PC-3 (cell line): ENCODE measurements around the gene TUBB4A. TPM values are rescaled to one million over a fixed set of nuclear protein-coding genes. Genes with fewer than 3 reads are reported as not detected.
"Not testable (repeated sequence)": the region's sequence is repeated elsewhere in the genome, so short reads cannot be mapped to it uniquely, and the experiment has no call there.

Experiments
- ATAC-seq: fragments of 200-7000 bp; cut with Tn5 transposase; 2 replicates; pipeline ENCODE4 v1.9.1; 2020; ENCODE audit warnings: mild to moderate bottlenecking, moderate library complexity
- BruUV-seq: library from RNA; stranded (reverse); fragments of 400-500 nt; replicated peaks from 2 replicates; lab custom pipeline; 2021; lab: Mats Ljungman, UMichigan
- CTCF ChIA-PET: fragments of 300-600 bp; sonication (Branson Sonifier 250); formaldehyde crosslinking; loops from one replicate; lab custom pipeline; 2022; ENCODE audit warnings: antibody characterized with exemption; lab: Charles Lee
- POLR2A ChIA-PET: fragments of 300-600 bp; sonication (Branson Sonifier 250); formaldehyde crosslinking; loops from one replicate; lab custom pipeline; 2022; ENCODE audit warnings: antibody characterized with exemption; ENCODE audit not compliant: unreplicated experiment; lab: Charles Lee
- DNase-seq: peaks from one replicate; pipeline ENCODE4 v3.0.0-alpha.2; 2015
- H2AFZ ChIP-seq: fragments of 300-600 bp; sonication (generic); 2 replicates; pipeline ENCODE4 v1.6.0; 2016; ENCODE audit warnings: antibody characterized with exemption, low read length
- H3F3A ChIP-seq: fragments of 300-600 bp; sonication (generic); one replicate; pipeline ENCODE4 v1.6.0; 2017; ENCODE audit warnings: antibody characterized with exemption, low read length, control low read depth, mild to moderate bottlenecking; ENCODE audit not compliant: unreplicated experiment
- H3K27ac ChIP-seq: fragments of 300-600 bp; sonication (generic); 2 replicates; pipeline ENCODE4 v1.5.1; 2016; ENCODE audit warnings: mild to moderate bottlenecking, low read length
- H3K27me3 ChIP-seq: fragments of 300-600 bp; sonication (generic); 2 replicates; pipeline ENCODE4 v1.6.1; 2016; ENCODE audit warnings: low read length, mixed read lengths
- H3K36me3 ChIP-seq: fragments of 300-600 bp; sonication (generic); 2 replicates; pipeline ENCODE4 v1.6.1; 2016; ENCODE audit warnings: low read depth, mixed run types, low read length, mixed read lengths
- H3K4me1 ChIP-seq: fragments of 300-600 bp; sonication (generic); 2 replicates; pipeline ENCODE4 v1.5.1; 2016; ENCODE audit warnings: low read length; ENCODE audit not compliant: insufficient read depth
- H3K4me2 ChIP-seq: fragments of 300-600 bp; sonication (generic); 2 replicates; pipeline ENCODE4 v1.6.0; 2016; ENCODE audit warnings: low read length
- H3K4me3 ChIP-seq: fragments of 300-600 bp; sonication (generic); 2 replicates; pipeline ENCODE4 v1.5.1; 2016; ENCODE audit warnings: mild to moderate bottlenecking, low read length, mixed read lengths
- H3K79me2 ChIP-seq: fragments of 300-600 bp; sonication (generic); 2 replicates; pipeline ENCODE4 v1.6.1; 2017; ENCODE audit warnings: low read length, mixed read lengths
- H3K9ac ChIP-seq: fragments of 300-600 bp; sonication (generic); 2 replicates; pipeline ENCODE4 v1.6.0; 2016; ENCODE audit warnings: mild to moderate bottlenecking, low read length
- H3K9me2 ChIP-seq: fragments of 300-600 bp; sonication (generic); replicated peaks from 2 replicates; pipeline ENCODE4 v1.6.1; 2016; ENCODE audit warnings: mixed run types, low read length, mixed read lengths
- H3K9me3 ChIP-seq: fragments of 300-600 bp; sonication (generic); 2 replicates; pipeline ENCODE4 v1.6.1; 2016; ENCODE audit warnings: low read length, mixed read lengths
- H4K20me1 ChIP-seq: fragments of 300-600 bp; sonication (generic); 2 replicates; pipeline ENCODE4 v1.6.1; 2016; ENCODE audit warnings: low read length, mixed read lengths
- CTCF ChIP-seq: fragments of 300-600 bp; sonication (generic); conservative IDR thresholded peaks from 2 replicates; pipeline ENCODE4 v1.5.1; 2017; ENCODE audit warnings: antibody characterized with exemption, low read depth, mild to moderate bottlenecking, low read length
- EZH2 ChIP-seq: fragments of 300-600 bp; sonication (generic); IDR thresholded peaks from one replicate; pipeline ENCODE4 v1.6.1; 2017; ENCODE audit warnings: antibody characterized with exemption, mild to moderate bottlenecking, low read length; ENCODE audit not compliant: unreplicated experiment
- EZH2phosphoT487 ChIP-seq: fragments of 300-600 bp; sonication (generic); IDR thresholded peaks from 2 replicates; pipeline ENCODE4 v1.6.1; 2018; ENCODE audit warnings: mild to moderate bottlenecking, antibody characterized with exemption, low read length, borderline replicate concordance
- intact Hi-C: fragments of 100-400 bp; cut with micrococcal nuclease; formaldehyde crosslinking; loops from 2 replicates; pipeline ENCODE4 v1.9.0; 2023
- total RNA-seq: library from RNA; depleted of rRNA; stranded (reverse); fragments of >200 nt; gene quantifications from 2 replicates; pipeline ENCODE4 v1.2.3, GENCODE V29; 2014

The TUBB4A gene
- total RNA-seq, 1 experiment from 2014 or later = 4.6 TPM

- H3K4me2 ChIP-seq = no peak overlapping the region
- 0 out of 2 replicates have a peak, but pooled peaks cover 3% of the 10 kb centered on the region for H3K4me1 ChIP-seq
- no peak overlapping the region for H2AFZ ChIP-seq
- DNase-seq (no peak), ATAC-seq (no peak)
- intact Hi-C loops = no loop called here
- no peaks in the 10 kb centered on the region for H4K20me1 ChIP-seq
- H3K36me3 ChIP-seq = no peaks in the 10 kb centered on the region
- H3K4me3 ChIP-seq = no peak overlapping the region
- ChIA-PET CTCF (interaction anchor here (0.6 kb wide), 1 partner anchor 352 kb away, joined by 6 read pairs; no protein-coding TSS in a partner anchor), POLR2A (no interaction called here)
- H3K9ac ChIP-seq = no peak overlapping the region
- BruUV-seq = no TSS peak
- H3K27ac ChIP-seq = no peak overlapping the region
- no peaks in the 10 kb centered on the region for H3K9me2 ChIP-seq
- no peaks in the 10 kb centered on the region for H3K79me2 ChIP-seq
- H3F3A ChIP-seq = no peaks in the 10 kb centered on the region
- no peaks in the 10 kb centered on the region for H3K9me3 ChIP-seq
- no peaks in the 10 kb centered on the region for H3K27me3 ChIP-seq
- TF ChIP-seq EZH2phosphoT487 (no peak), CTCF (no peak), EZH2 (no peak)
These were observed 7.2 kb upstream of the TUBB4A start for GRCh38 chr19:6509118-6509971.

- H4K20me1 ChIP-seq, H3K36me3 ChIP-seq, H3F3A ChIP-seq, POLR2A ChIA-PET, H3K9ac ChIP-seq, H3K4me2 ChIP-seq, BruUV-seq, H3K79me2 ChIP-seq, H3K4me1 ChIP-seq, H3K9me3 ChIP-seq, DNase-seq, H3K27me3 ChIP-seq, intact Hi-C loops, ATAC-seq, H3K9me2 ChIP-seq, H3K4me3 ChIP-seq, H3K27ac ChIP-seq, CTCF ChIA-PET, H2AFZ ChIP-seq: not testable (repeated sequence)
These were observed 6.1 kb upstream of the TUBB4A start for GRCh38 chr19:6508028-6508771.

GRCh38 chr19:6503407-6504201 lies 1.5 kb upstream of the TUBB4A start:
- H3K4me1 ChIP-seq = peaks cover 3% of the 10 kb centered on the region; the same call in 1 of the 2 replicates
- no peak overlapping the region for H3K9ac ChIP-seq
- ChIA-PET POLR2A (no interaction called here), CTCF (interaction anchor here (1.0 kb wide), 1 partner anchor 13 kb away, joined by 3 read pairs; no protein-coding TSS in a partner anchor)
- H3K9me2 ChIP-seq = no peaks in the 10 kb centered on the region
- ATAC-seq (no peak), DNase-seq (no peak)
- no peaks in the 10 kb centered on the region for H3K9me3 ChIP-seq
- no peak overlapping the region for H3K4me2 ChIP-seq
- no peaks in the 10 kb centered on the region for H3K79me2 ChIP-seq
- no peak overlapping the region for H3K4me3 ChIP-seq
- TF ChIP-seq EZH2 (no peak), EZH2phosphoT487 (no peak), CTCF (no peak)
- no peaks in the 10 kb centered on the region for H3F3A ChIP-seq
- peaks cover 19% of the 10 kb centered on the region for H3K27me3 ChIP-seq
- H3K36me3 ChIP-seq = no peaks in the 10 kb centered on the region
- BruUV-seq = no TSS peak
- intact Hi-C loops = no loop called here
- no peak overlapping the region for H2AFZ ChIP-seq
- H4K20me1 ChIP-seq = no peaks in the 10 kb centered on the region
- H3K27ac ChIP-seq = no peak overlapping the region
